ENCODE results near the gene RLN1. TPM values are rescaled to one million over a fixed set of nuclear protein-coding genes. Genes with fewer than 3 reads are reported as not detected.
"Not testable (repeated sequence)": the region's sequence is repeated elsewhere in the genome, so short reads cannot be mapped to it uniquely, and the experiment has no call there.

The RLN1 gene
- total and polyA plus RNA-seq, 10 of the 15 experiments (the other 5 are each of a cell fraction or from before 2014, with no cell fraction given): 0.80 to 2.8 (median 1.9) TPM

GRCh38 chr9:5321058-5321457 lies 18.6 kb downstream of the RLN1 start (continued):
- TF ChIP-seq SP1 (IDR thresholded peaks at IDR 0.05; ENCODE audit: low read depth, low read length): no peak
- TF ChIP-seq ZBTB11 (CRISPR knock-in tag; IDR thresholded peaks at IDR 0.05): no peak
- no peak for TF ChIP-seq STAT1 (conservative IDR thresholded peaks at IDR 0.05)
- no peak for TF ChIP-seq NFYA (IDR thresholded peaks at IDR 0.05; ENCODE audit: borderline replicate concordance, low read depth, low read length)

DNA sequence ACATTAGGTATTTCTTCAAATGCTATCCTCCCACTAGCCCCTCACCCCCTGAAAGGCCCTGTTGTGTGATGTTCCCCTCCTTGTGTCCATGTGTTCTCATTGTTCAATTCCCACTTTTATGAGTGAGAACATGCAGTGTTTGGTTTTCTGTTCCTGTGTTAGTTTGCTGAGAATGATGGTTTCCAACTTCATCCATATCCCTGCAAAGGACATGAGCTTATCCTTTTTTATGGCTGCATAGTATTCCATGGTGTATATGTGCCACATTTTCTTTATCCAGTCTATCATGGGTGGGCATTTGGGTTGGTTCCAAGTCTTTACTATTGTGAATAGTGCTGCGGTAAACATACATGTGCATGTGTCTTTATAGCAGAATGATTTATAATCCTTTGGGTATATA lies 23.3 kb downstream of the RLN1 start:
- H3K4me1 ChIP-seq (ENCODE audit: control insufficient read depth, insufficient read depth, low read length); H3K9me3 ChIP-seq (replicated peaks; ENCODE audit: control insufficient read depth, insufficient read depth, low read length); H3K27ac ChIP-seq (ENCODE audit: control insufficient read depth, insufficient read depth); H3K4me3 ChIP-seq; H4K20me1 ChIP-seq (ENCODE audit: control insufficient read depth, insufficient read depth); RAD21 ChIA-PET (ENCODE audit: unreplicated experiment); FAIRE-seq; H3K79me2 ChIP-seq (ENCODE audit: control insufficient read depth, insufficient read depth, low read length); H3K9ac ChIP-seq (ENCODE audit: control insufficient read depth, insufficient read depth, low read length); SMC1A ChIA-PET (ENCODE audit: uncharacterized antibody, unreplicated experiment); intact Hi-C loops (cut with micrococcal nuclease; ENCODE audit: unreplicated experiment); H3K27me3 ChIP-seq (replicated peaks in 1 of 2; ENCODE audit: control insufficient read depth in 2 of 2, insufficient read depth in 2 of 2, low read length in 1 of 2); H3K4me2 ChIP-seq (ENCODE audit: control insufficient read depth, insufficient read depth); in situ Hi-C loops (cut with MboI); H2AFZ ChIP-seq (ENCODE audit: control insufficient read depth, low read depth, low read length); POLR2A ChIA-PET; BruUV-seq (replicated peaks); ATAC-seq; CTCF ChIA-PET; DNase-seq (ENCODE audit: low read depth, low spot score); H3K36me3 ChIP-seq (ENCODE audit: control insufficient read depth in 2 of 2, insufficient read depth in 2 of 2, low read length in 1 of 2): not testable (repeated sequence)
- 100% methylated on average over 1 of the region's 1 CpG for WGBS (ENCODE audit: insufficient coverage, insufficient replicate concordance, low lambda C conversion rate, missing lambda C conversion rate)
